Kidney (tissue), 14 donors: ENCODE measurements around the gene ZCCHC17. TPM values are rescaled to one million over a fixed set of nuclear protein-coding genes. Genes with fewer than 3 reads are reported as not detected.
"Not testable (repeated sequence)": the region's sequence is repeated elsewhere in the genome, so short reads cannot be mapped to it uniquely, and the experiment has no call there.

Experiments
- DNase-seq, 5 donors: peaks; one replicate each; pipeline ENCODE4 v3.0.0-alpha.2; 2013 to 2020
- FAIRE-seq: peaks from 2 replicates; lab custom pipeline; 2012; peaks lifted over from hg19 to GRCh38; lab: Jason Lieb, UNC
- H3K27ac ChIP-seq, 2 donors: one replicate each; pipeline ENCODE4 v1.7.0; 2013; ENCODE audit warnings: low read depth in 2 of 2, low read length in 2 of 2, inconsistent platforms in 1 of 2
- H3K27me3 ChIP-seq: one replicate; pipeline ENCODE4 v1.7.1; 2013; ENCODE audit warnings: low read length, inconsistent platforms; ENCODE audit not compliant: control insufficient read depth, insufficient read depth
- H3K36me3 ChIP-seq, 3 donors: one replicate each; pipeline versions ENCODE4 v1.7.0 to v1.7.1; 2013; ENCODE audit warnings: low read length in 3 of 3, control low read depth in 1 of 3, inconsistent platforms in 1 of 3; ENCODE audit not compliant: insufficient read depth in 3 of 3, control insufficient read depth in 2 of 3
- H3K4me1 ChIP-seq, 3 donors: one replicate each; pipeline versions ENCODE4 v1.7.0 to v1.7.1; 2013; ENCODE audit warnings: low read length in 3 of 3, inconsistent platforms in 1 of 3, low read depth in 1 of 3; ENCODE audit not compliant: control insufficient read depth in 2 of 3, insufficient read depth in 2 of 3
- H3K4me3 ChIP-seq, 3 donors: one replicate each; pipeline versions ENCODE4 v1.7.0 to v1.8.1; 2013; ENCODE audit warnings: low read length in 3 of 3, control low read depth in 1 of 3, inconsistent platforms in 1 of 3
- H3K9ac ChIP-seq, 3 donors: one replicate each; pipeline versions ENCODE4 v1.7.0 to v1.7.1; 2013; ENCODE audit warnings: low read length in 3 of 3, control low read depth in 1 of 3, inconsistent platforms in 1 of 3
- H3K9me3 ChIP-seq, 3 donors: one replicate each; pipeline versions ENCODE4 v1.7.0 to v1.7.1; 2013; ENCODE audit warnings: low read length in 3 of 3, control low read depth in 1 of 3, inconsistent platforms in 1 of 3; ENCODE audit not compliant: control insufficient read depth in 2 of 3, insufficient read depth in 1 of 3
- intact Hi-C: fragments of 100-400 bp; cut with DNase I; formaldehyde crosslinking; loops from one replicate; pipeline ENCODE4 v1.11.1; 2022
- polyA plus RNA-seq: library from polyadenylated mRNA; stranded (reverse); fragments of 350-450 nt; fragmentation: Illumina TruSeq; extraction: RNeasy Lipid Tissue Mini Kit (QIAGEN cat#74804); gene quantifications from one replicate; pipeline ENCODE4 v1.2.3, GENCODE V29; 2014; ENCODE audit warnings: low read depth, low replicate concordance; ENCODE audit not compliant: insufficient read depth
- total RNA-seq: library from RNA; stranded (reverse); fragmentation: NEBNext Ultra II Directional; extraction: Animal tissue kit (Norgen Biotek cat#: 25700); gene quantifications from one replicate; pipeline ENCODE4 v1.2.1, GENCODE V29; 2021
- TF ChIP-seq, protein P1 (sequence below): IDR thresholded peaks from 3 replicates; pipeline ENCODE4 v1.5.1; 2012; ENCODE audit warnings: mild to moderate bottlenecking, moderate library complexity, borderline replicate concordance; ENCODE audit not compliant: insufficient read depth; ENCODE audit errors: extremely low read depth
- donor health status: control.
- donor health status: control.
- donor health status: control.
- donor health status: control.
- donor health status: control.
- donor health status: DM: yes; HTN: yes; CAD: no.
- donor health status: Normal renal cell carcinoma (clear cell type).

ZCCHC17 gene
- total and polyA plus RNA-seq, 2 donors from 2014 or later = 27.5 to 42.0 TPM

- Histone ChIP-seq H3K27me3 (no peaks in the 10 kb centered on the region), H3K36me3 (no peaks in the 10 kb centered on the region), H3K9ac (no peak overlapping the region), H3K4me1 (peaks cover 0 to 2% (median 0%) of the 10 kb centered on the region in 3 donors), H3K9me3 (no peaks in the 10 kb centered on the region), H3K27ac (no peak overlapping the region), H3K4me3 (no peak overlapping the region)
- intact Hi-C loops = no loop called here
- FAIRE-seq = no peak
- DNase-seq = no peak
- TF ChIP-seq, protein P1, sequence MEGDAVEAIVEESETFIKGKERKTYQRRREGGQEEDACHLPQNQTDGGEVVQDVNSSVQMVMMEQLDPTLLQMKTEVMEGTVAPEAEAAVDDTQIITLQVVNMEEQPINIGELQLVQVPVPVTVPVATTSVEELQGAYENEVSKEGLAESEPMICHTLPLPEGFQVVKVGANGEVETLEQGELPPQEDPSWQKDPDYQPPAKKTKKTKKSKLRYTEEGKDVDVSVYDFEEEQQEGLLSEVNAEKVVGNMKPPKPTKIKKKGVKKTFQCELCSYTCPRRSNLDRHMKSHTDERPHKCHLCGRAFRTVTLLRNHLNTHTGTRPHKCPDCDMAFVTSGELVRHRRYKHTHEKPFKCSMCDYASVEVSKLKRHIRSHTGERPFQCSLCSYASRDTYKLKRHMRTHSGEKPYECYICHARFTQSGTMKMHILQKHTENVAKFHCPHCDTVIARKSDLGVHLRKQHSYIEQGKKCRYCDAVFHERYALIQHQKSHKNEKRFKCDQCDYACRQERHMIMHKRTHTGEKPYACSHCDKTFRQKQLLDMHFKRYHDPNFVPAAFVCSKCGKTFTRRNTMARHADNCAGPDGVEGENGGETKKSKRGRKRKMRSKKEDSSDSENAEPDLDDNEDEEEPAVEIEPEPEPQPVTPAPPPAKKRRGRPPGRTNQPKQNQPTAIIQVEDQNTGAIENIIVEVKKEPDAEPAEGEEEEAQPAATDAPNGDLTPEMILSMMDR = no peak
Measured at GRCh38 chr1:31381394-31382294, 84.8 kb downstream of the ZCCHC17 start.

DNA sequence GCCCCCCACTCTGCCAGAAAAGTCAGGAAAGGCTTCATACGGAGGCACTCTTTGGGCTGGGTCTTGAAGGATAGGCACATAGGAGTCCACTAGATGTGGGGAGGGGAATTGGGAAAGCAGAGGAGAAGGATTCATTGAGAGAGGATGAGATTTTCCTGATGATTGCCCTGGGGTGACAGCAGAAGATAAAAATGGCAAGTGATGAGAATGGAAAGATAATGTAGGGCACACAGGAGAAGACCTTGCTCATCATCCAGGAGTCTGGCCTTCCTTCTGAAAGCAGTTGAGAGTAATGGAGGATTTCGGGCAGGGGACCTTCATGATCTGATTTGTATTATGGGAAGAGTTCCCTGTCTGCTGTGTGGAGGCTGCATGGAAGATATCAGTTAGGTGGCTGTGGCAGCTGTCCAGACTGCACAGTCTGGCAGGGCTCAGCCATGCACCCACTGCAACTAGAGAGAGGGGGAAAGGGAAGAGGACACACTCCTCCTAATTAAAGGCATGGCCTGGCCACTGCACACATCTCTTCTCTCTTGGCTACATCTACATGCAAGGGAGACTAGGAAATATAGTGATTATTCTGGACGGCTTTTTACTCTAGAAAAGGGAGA is 85.7 kb downstream of the ZCCHC17 start:
- intact Hi-C loops = no loop called here
- Histone ChIP-seq H3K27ac (no peak overlapping the region), H3K4me3 (no peak overlapping the region), H3K4me1 (peaks cover 0 to 1% (median 0%) of the 10 kb centered on the region in 3 donors), H3K9ac (no peak overlapping the region), H3K27me3 (no peaks in the 10 kb centered on the region), H3K9me3 (no peaks in the 10 kb centered on the region), H3K36me3 (no peaks in the 10 kb centered on the region)
- DNase-seq (no peak), FAIRE-seq (no peak)
- TF ChIP-seq, protein P1 = no peak

DNA sequence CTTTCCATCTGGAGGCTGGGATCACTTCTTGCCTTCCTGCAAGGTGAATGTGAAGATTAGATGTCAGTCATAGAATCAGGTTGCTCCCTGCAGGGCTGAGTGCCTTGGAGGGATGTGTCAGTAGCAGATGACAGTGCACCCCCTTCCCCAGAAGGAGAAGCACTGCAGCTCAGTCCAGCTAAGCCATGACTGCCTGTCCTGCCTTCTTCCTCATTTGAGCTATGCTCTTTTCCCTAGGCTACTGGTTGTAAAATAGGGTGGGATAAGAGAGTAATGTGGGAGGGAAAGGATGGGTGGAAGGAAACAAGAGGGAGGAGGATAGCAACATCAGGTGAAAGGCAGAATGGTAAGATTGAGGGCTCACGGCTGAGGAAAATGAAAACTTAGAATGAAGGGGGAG is 87.1 kb downstream of the ZCCHC17 start:
- H3K27ac ChIP-seq = no peak overlapping the region
- intact Hi-C loops = no loop called here
- H3K4me3 ChIP-seq = no peak overlapping the region
- H3K27me3 ChIP-seq = no peaks in the 10 kb centered on the region
- no peak overlapping the region for H3K9ac ChIP-seq
- no peaks in the 10 kb centered on the region for H3K36me3 ChIP-seq
- no peak for FAIRE-seq
- H3K9me3 ChIP-seq = no peaks in the 10 kb centered on the region
- DNase-seq = no peak
- TF ChIP-seq, protein P1 = no peak
- no peaks in the 10 kb centered on the region for H3K4me1 ChIP-seq

GRCh38 chr1:31386576-31387243 is 89.9 kb downstream of the ZCCHC17 start:
- H3K36me3 ChIP-seq, H3K27me3 ChIP-seq, FAIRE-seq, H3K4me1 ChIP-seq, H3K27ac ChIP-seq, H3K9ac ChIP-seq, H3K4me3 ChIP-seq, H3K9me3 ChIP-seq, intact Hi-C loops, DNase-seq: not testable (repeated sequence)
